ENCODE measurements around the gene VMAC.
A peak's percentile ranks its signal among the peaks of the same experiment; 100 is the strongest.

VMAC gene

DNA sequence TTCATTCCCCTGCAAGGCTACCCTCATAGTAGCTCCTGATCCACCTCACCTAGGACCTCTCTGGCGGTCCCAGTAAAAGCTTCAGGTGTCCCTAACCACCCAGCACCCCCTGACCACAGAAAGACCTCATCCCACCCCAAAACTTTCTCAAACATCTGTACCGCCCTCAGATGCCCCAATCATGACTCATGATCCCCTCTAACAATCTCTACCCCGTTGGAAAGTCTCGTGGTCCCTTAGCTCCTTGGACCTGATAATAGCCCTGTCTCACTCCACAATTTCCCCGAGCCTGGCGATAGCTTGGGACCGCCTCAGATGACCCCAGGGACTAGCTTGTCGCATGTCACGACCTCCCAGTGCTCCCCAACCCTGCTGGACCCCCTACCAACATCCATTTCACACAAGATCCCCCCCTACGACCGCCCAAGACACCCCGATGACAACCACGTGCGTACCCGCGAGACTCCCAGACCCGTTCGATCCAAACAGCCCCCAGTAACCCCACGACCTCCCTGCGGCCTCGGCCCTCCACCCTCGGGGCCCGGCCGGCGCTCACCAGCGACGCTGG lies 1.5 kb upstream of the VMAC start:
- peak overlapping the region; percentile 44 for H2BK120ac ChIP-seq (ENCODE audit: low read depth, low read length)
- H2AK5ac ChIP-seq (ENCODE audit: low read depth, low read length), result peak overlapping the region; percentile 60
- WGBS, 2 donors (ENCODE audit: extremely low coverage in 2 of 2, insufficient read length in 2 of 2, insufficient replicate concordance in 1 of 2), result no CpG with 5 or more reads among the region's 27 CpGs
- no peak overlapping the region for H2BK15ac ChIP-seq (ENCODE audit: low read length)
- DNase-seq (ENCODE audit: low spot score), result no peak
- peak overlapping the region; percentile 87 for H3K23ac ChIP-seq (ENCODE audit: low read depth, low read length, poor library complexity)
- H3K9me3 ChIP-seq (replicated peaks in 1 of 2; ENCODE audit: control insufficient read depth in 2 of 2, insufficient read depth in 1 of 2, low read depth in 1 of 2, low read length in 2 of 2), result no peaks in the 10 kb centered on the region
- H4K8ac ChIP-seq (ENCODE audit: low read depth, low read length), result peak overlapping the region; percentile 26
- H3K14ac ChIP-seq (ENCODE audit: low read length), result peak overlapping the region; percentile 39
- peaks cover 4 to 17% of the 10 kb centered on the region in 2 donors for H3K36me3 ChIP-seq (replicated peaks in 1 of 2; ENCODE audit: control insufficient read depth in 2 of 2, insufficient read depth in 2 of 2, low read length in 2 of 2)
- H3K4me2 ChIP-seq (ENCODE audit: insufficient read depth, low read length, poor library complexity, severe bottlenecking), result peak overlapping the region; percentile 91
- H3K27me3 ChIP-seq (ENCODE audit: control insufficient read depth in 3 of 3, insufficient read depth in 3 of 3, low read depth in 1 of 3, low read length in 3 of 3), result no peaks in the 10 kb centered on the region
- H3K4me1 ChIP-seq (ENCODE audit: control insufficient read depth in 2 of 2, insufficient read depth in 1 of 2, low read depth in 1 of 2, low read length in 2 of 2), result peaks cover 4 to 5% of the 10 kb centered on the region in 2 donors
- peak overlapping the region; percentile 88 for H2AFZ ChIP-seq (ENCODE audit: low read length)
- no peak overlapping the region for H2BK12ac ChIP-seq (ENCODE audit: low read length)
- H4K91ac ChIP-seq (ENCODE audit: low read depth, low read length, poor library complexity), result no peak overlapping the region
- H3K9ac ChIP-seq (ENCODE audit: low read depth, low read length, poor library complexity), result peak overlapping the region; percentile 99
- H3K27ac ChIP-seq (replicated peaks; ENCODE audit: low read length), result no peak overlapping the region
- H3K79me1 ChIP-seq (ENCODE audit: low read depth, low read length), result peaks cover 9% of the 10 kb centered on the region
- H3K18ac ChIP-seq (ENCODE audit: low read length), result peak overlapping the region; percentile 98
- no peak overlapping the region for H3K4ac ChIP-seq (ENCODE audit: low read length)
- H3K4me3 ChIP-seq (ENCODE audit: low read length in 2 of 2), result peak overlapping the region; percentile 75 to 85
- H2BK5ac ChIP-seq (ENCODE audit: low read length), result peak overlapping the region; percentile 59

DNA sequence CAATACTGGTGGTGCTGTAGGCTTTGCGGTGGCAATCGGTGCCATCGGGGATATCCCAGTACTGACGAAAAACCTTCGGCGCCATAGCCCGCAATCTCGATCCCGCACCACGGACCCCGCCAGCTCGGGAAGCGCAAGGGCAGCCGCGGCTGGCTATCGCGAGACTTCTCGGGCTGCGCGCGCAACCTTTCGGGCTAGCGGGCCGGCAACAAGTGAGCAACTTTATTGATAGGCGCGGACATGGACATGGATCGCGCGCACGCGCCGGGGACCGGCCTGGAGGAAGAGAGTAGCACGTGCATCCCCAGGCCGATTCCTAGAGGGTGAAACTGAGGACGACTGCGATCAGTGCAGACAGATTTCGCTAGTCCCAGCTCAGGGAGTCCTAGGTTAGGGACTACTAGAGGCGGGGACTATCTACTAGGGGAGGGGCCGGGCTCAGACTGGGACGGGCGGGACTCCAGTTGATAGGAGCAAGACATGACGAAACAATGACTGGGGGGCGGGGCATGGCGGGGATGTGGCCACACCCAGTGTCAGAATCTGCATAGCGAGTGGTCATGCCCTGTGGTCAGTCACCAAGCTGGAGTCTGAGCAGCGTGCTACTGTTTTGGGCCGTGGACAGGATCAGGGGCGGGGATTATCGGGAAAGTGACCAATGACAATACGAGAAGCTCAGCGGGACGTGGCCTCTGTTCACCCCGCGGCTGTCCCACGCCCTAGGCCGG lies 884 bp upstream of the VMAC start, which contains the start of gene NDUFA11:
NDUFA11 (minus strand) TSS at position 167 of the 728 bp plus-strand sequence; CDS start at position 85, 82 bp downstream.
- Histone ChIP-seq H3K9me3 (replicated peaks in 1 of 2; ENCODE audit: control insufficient read depth in 2 of 2, insufficient read depth in 1 of 2, low read depth in 1 of 2, low read length in 2 of 2) (no peaks in the 10 kb centered on the region), H2BK5ac (ENCODE audit: low read length) (peak within 1 kb of the TSS; percentile 59), H3K4ac (ENCODE audit: low read length) (no peak within 1 kb of the TSS), H3K18ac (ENCODE audit: low read length) (peak within 1 kb of the TSS; percentile 98), H3K27me3 (ENCODE audit: control insufficient read depth in 3 of 3, insufficient read depth in 3 of 3, low read depth in 1 of 3, low read length in 3 of 3) (no peaks in the 10 kb centered on the region), H2AK5ac (ENCODE audit: low read depth, low read length) (peak within 1 kb of the TSS; percentile 60), H2BK120ac (ENCODE audit: low read depth, low read length) (peak within 1 kb of the TSS; percentile 44), H2BK12ac (ENCODE audit: low read length) (no peak within 1 kb of the TSS), H3K4me1 (ENCODE audit: control insufficient read depth in 2 of 2, insufficient read depth in 1 of 2, low read depth in 1 of 2, low read length in 2 of 2) (peaks cover 6 to 7% of the 10 kb centered on the region in 2 donors), H2AFZ (ENCODE audit: low read length) (peak within 1 kb of the TSS; percentile 88), H2BK15ac (ENCODE audit: low read length) (no peak within 1 kb of the TSS), H3K23ac (ENCODE audit: low read depth, low read length, poor library complexity) (peak within 1 kb of the TSS; percentile 87), H3K4me2 (ENCODE audit: insufficient read depth, low read length, poor library complexity, severe bottlenecking) (peak within 1 kb of the TSS; percentile 99), H3K14ac (ENCODE audit: low read length) (peak within 1 kb of the TSS; percentile 39), H3K36me3 (replicated peaks in 1 of 2; ENCODE audit: control insufficient read depth in 2 of 2, insufficient read depth in 2 of 2, low read length in 2 of 2) (peaks cover 4 to 17% of the 10 kb centered on the region in 2 donors), H4K91ac (ENCODE audit: low read depth, low read length, poor library complexity) (no peak within 1 kb of the TSS), H3K79me1 (ENCODE audit: low read depth, low read length) (peaks cover 9% of the 10 kb centered on the region), H3K4me3 (ENCODE audit: low read length in 2 of 2) (peak within 1 kb of the TSS; percentile 75 to 85), H3K9ac (ENCODE audit: low read depth, low read length, poor library complexity) (peak within 1 kb of the TSS; percentile 99), H3K27ac (replicated peaks; ENCODE audit: low read length) (peak within 1 kb of the TSS; percentile 72), H4K8ac (ENCODE audit: low read depth, low read length) (peak within 1 kb of the TSS; percentile 26)
- DNase-seq (ENCODE audit: low spot score), result peak; percentile 97
- WGBS, 2 donors (ENCODE audit: extremely low coverage in 2 of 2, insufficient read length in 2 of 2, insufficient replicate concordance in 1 of 2), result no CpG with 5 or more reads among the region's 57 CpGs

DNA sequence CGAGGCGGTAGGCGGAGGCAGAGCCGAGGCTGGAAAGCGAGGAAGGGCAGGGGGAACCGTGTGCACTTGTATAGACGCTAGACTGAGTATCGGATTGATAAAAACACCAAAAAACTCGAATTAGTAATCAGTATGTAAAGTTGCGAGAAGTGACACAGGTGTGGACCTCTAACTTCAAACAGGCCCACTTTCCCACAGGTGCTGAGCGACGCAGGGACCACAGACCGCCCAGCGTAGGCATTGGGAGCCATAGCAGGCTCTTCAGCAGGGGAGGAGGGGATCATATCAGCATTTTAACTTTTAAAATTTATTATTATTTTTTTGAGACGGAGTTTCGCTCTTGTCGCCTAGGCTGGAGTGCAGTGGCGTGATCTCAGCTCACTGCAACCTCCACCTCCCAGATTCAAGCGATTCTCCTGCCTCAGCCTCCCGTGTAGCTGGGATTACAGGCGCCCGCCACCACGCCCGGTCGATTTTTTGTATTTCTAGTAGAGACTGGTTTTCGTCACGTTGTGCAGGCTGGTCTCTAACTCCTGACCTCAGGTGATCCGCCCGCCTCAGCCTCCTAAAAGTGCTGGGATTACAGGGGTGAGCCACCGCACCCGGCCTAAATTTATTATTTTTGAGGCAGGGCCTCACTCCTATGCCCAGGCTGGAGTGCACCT lies 574 bp downstream of the VMAC start:
- WGBS, 2 donors (ENCODE audit: extremely low coverage in 2 of 2, insufficient read length in 2 of 2, insufficient replicate concordance in 1 of 2), result no CpG with 5 or more reads among the region's 31 CpGs
- H3K18ac ChIP-seq (ENCODE audit: low read length), result peak overlapping the region; percentile 95
- peak overlapping the region; percentile 88 for H2AFZ ChIP-seq (ENCODE audit: low read length)
- H2BK15ac ChIP-seq (ENCODE audit: low read length), result no peak overlapping the region
- peaks cover 11% of the 10 kb centered on the region for H3K79me1 ChIP-seq (ENCODE audit: low read depth, low read length)
- H3K4me1 ChIP-seq (ENCODE audit: control insufficient read depth in 2 of 2, insufficient read depth in 1 of 2, low read depth in 1 of 2, low read length in 2 of 2), result peaks cover 14 to 22% of the 10 kb centered on the region in 2 donors
- no peak overlapping the region for H2BK5ac ChIP-seq (ENCODE audit: low read length)
- no peaks in the 10 kb centered on the region for H3K9me3 ChIP-seq (replicated peaks in 1 of 2; ENCODE audit: control insufficient read depth in 2 of 2, insufficient read depth in 1 of 2, low read depth in 1 of 2, low read length in 2 of 2)
- H4K91ac ChIP-seq (ENCODE audit: low read depth, low read length, poor library complexity), result no peak overlapping the region
- no peak overlapping the region for H4K8ac ChIP-seq (ENCODE audit: low read depth, low read length)
- peak overlapping the region; percentile 75 to 96 for H3K4me3 ChIP-seq (ENCODE audit: low read length in 2 of 2)
- peaks cover 5 to 10% of the 10 kb centered on the region in 2 donors for H3K36me3 ChIP-seq (replicated peaks in 1 of 2; ENCODE audit: control insufficient read depth in 2 of 2, insufficient read depth in 2 of 2, low read length in 2 of 2)
- peak overlapping the region; percentile 97 for H3K4me2 ChIP-seq (ENCODE audit: insufficient read depth, low read length, poor library complexity, severe bottlenecking)
- H3K9ac ChIP-seq (ENCODE audit: low read depth, low read length, poor library complexity), result peak overlapping the region; percentile 99
- H3K4ac ChIP-seq (ENCODE audit: low read length), result peak overlapping the region; percentile 53
- no peak overlapping the region for H2BK12ac ChIP-seq (ENCODE audit: low read length)
- H3K27ac ChIP-seq (replicated peaks; ENCODE audit: low read length), result no peak overlapping the region
- DNase-seq (ENCODE audit: low spot score), result no peak
- H3K23ac ChIP-seq (ENCODE audit: low read depth, low read length, poor library complexity), result no peak overlapping the region
- H3K14ac ChIP-seq (ENCODE audit: low read length), result no peak overlapping the region
- no peak overlapping the region for H2BK120ac ChIP-seq (ENCODE audit: low read depth, low read length)
- H2AK5ac ChIP-seq (ENCODE audit: low read depth, low read length), result no peak overlapping the region
- no peaks in the 10 kb centered on the region for H3K27me3 ChIP-seq (ENCODE audit: control insufficient read depth in 3 of 3, insufficient read depth in 3 of 3, low read depth in 1 of 3, low read length in 3 of 3)

DNA sequence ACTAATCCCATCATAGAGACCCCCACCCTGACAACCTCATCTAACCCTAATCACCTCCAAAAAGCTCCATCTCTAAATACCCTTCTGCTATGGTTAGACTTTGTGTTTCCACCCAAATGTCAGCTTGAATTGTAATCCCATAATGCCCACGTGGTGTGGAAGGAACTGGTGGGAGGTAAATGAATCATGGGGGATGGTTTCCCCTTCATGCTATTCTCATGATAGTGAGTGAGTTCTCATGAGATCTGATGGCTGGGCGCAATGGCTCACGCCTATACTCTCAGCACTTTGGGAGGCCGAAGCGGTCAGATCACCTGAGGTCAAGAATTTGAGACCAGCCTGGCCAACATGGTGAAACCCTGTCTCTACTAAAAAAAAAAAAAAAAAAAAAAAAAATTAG lies 2.6 kb downstream of the VMAC start:
- Histone ChIP-seq H3K27ac (replicated peaks; ENCODE audit: low read length) (no peak overlapping the region), H3K14ac (ENCODE audit: low read length) (no peak overlapping the region), H3K9ac (ENCODE audit: low read depth, low read length, poor library complexity) (no peak overlapping the region), H3K9me3 (replicated peaks in 1 of 2; ENCODE audit: control insufficient read depth in 2 of 2, insufficient read depth in 1 of 2, low read depth in 1 of 2, low read length in 2 of 2) (no peaks in the 10 kb centered on the region), H3K23ac (ENCODE audit: low read depth, low read length, poor library complexity) (no peak overlapping the region), H3K4me2 (ENCODE audit: insufficient read depth, low read length, poor library complexity, severe bottlenecking) (no peak overlapping the region), H3K27me3 (ENCODE audit: control insufficient read depth in 3 of 3, insufficient read depth in 3 of 3, low read depth in 1 of 3, low read length in 3 of 3) (no peaks in the 10 kb centered on the region), H2BK15ac (ENCODE audit: low read length) (no peak overlapping the region), H3K18ac (ENCODE audit: low read length) (no peak overlapping the region), H3K4ac (ENCODE audit: low read length) (no peak overlapping the region), H2BK120ac (ENCODE audit: low read depth, low read length) (no peak overlapping the region), H4K91ac (ENCODE audit: low read depth, low read length, poor library complexity) (no peak overlapping the region), H2AFZ (ENCODE audit: low read length) (no peak overlapping the region), H3K4me1 (ENCODE audit: control insufficient read depth in 2 of 2, insufficient read depth in 1 of 2, low read depth in 1 of 2, low read length in 2 of 2) (peaks cover 14 to 23% of the 10 kb centered on the region in 2 donors), H3K4me3 (ENCODE audit: low read length in 2 of 2) (no peak overlapping the region), H3K36me3 (replicated peaks in 1 of 2; ENCODE audit: control insufficient read depth in 2 of 2, insufficient read depth in 2 of 2, low read length in 2 of 2) (peaks cover 0 to 3% of the 10 kb centered on the region in 2 donors), H2BK12ac (ENCODE audit: low read length) (no peak overlapping the region), H2AK5ac (ENCODE audit: low read depth, low read length) (no peak overlapping the region), H3K79me1 (ENCODE audit: low read depth, low read length) (peaks cover 11% of the 10 kb centered on the region), H2BK5ac (ENCODE audit: low read length) (no peak overlapping the region), H4K8ac (ENCODE audit: low read depth, low read length) (no peak overlapping the region)
- no CpG with 5 or more reads among the region's 5 CpGs for WGBS, 2 donors (ENCODE audit: extremely low coverage in 2 of 2, insufficient read length in 2 of 2, insufficient replicate concordance in 1 of 2)
- no peak for DNase-seq (ENCODE audit: low spot score)
